SW480 (cell line): Measurements from ENCODE around the gene TMEM138.
A peak's percentile ranks its signal among the peaks of the same experiment; 100 is the strongest.

Experiments
- DNase-seq: peaks from one replicate; pipeline ENCODE4 v3.0.0-alpha.2; 2016; ENCODE audit warnings: low spot score

TMEM138 gene

GRCh38 chr11:61342207-61342803 is 19.9 kb upstream of the TMEM138 start:
- DNase-seq = no peak

- DNase-seq = no peak
These were observed 18.1 kb upstream of the TMEM138 start for GRCh38 chr11:61343792-61344745.

DNA sequence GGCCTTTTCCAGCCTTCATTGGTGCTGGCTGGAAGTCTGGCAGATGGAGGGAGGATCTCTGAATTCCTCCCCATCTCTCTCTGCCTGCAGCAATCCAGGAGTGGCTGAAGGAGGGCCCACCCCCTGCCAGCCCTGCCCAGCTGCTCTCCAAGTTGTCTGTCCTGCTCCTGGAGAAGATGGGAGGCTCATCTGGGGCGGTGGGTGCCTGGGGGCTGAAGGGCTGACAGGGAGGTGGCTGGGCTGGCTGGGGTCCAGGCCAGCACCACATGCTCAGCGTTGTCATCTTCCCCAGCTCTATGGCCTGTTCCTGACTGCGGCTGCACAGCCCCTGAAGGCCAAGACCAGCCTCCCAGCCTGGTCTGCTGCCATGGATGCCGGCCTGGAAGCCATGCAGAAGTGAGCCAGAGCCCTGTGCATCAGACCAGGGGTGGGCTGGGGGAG is 17.0 kb upstream of the TMEM138 start:
- DNase-seq = no peak

GRCh38 chr11:61345954-61346843 is 16.0 kb upstream of the TMEM138 start:
- no peak for DNase-seq

DNA sequence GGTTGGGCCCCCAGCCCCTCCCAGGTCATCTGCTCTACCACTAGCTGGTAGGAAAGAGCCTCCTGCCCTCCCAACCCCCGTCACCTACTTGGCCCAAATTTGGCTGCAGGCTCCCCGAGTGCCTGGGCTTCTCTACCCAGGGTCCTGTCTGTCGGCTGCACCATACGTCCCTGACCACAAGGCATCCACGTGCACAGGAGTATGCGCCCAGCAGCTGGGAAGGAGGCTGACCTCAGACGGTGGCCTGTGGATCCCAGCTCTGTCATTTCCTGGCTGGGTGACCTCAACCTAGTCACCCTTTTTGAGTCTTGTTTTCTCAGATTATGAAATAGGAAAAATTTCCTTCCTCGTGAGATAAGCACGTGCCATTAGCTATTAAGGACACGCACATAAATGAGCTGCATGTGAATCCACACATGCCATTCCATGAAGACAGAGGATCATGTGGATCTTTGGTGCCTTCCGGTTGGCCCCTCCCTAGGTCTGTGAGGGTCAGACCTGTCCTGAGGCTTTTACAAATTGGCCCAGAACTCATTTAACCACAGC is 14.2 kb upstream of the TMEM138 start:
- no peak for DNase-seq

DNA sequence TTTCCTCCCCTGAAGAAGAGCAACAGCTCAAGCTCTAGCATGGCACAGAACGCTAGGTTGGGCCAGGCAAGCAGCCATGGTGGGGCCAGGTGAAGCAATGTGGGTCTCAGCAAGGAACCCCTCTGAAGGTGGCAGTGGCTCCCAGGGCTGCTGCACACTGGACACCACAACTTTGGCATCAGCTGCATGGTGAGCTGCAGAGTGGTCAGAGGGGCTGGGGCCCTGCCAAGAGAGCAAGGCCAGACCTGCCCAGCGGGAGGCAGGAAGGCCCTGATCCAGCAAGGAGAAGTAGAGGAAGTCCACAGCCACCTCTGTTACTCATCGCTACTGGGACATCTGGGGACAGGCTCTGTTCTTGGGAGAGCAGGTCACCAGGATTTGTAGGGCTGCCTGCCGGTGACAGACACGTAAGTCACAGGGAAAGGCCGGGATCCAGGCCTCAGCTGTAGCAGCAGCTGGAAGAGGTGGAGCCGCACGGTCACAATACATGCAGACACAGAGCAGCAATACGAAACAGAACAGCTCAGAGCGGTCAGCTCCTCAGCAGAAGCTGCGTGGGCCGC is 12.9 kb upstream of the TMEM138 start:
- no peak for DNase-seq

GRCh38 chr11:61349916-61350315 is 12.3 kb upstream of the TMEM138 start:
- DNase-seq = no peak

DNA sequence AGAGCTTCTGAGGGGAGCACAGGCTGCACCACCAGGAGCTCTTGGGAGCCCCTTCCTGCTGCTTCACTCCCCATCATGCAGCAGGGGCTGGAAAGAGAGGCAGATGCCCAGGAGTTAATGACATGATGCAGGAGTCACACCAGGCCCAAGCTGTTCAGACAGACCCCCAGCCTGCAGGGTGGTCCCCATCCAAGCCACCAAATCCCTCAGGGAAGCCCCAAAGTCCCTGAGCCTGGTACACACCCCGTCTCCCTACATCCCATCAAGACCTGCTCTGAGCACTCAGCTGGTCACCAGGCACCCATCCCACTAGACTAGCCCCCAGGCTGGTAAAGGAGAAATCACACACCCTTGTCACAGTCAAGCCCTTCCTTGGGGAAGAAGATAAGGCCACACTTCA is 11.8 kb upstream of the TMEM138 start:
- no peak for DNase-seq

- DNase-seq = no peak
These were observed 11.4 kb upstream of the TMEM138 start for GRCh38 chr11:61350803-61351202.

GRCh38 chr11:61352038-61352437 is 10.1 kb upstream of the TMEM138 start:
- no peak for DNase-seq

- DNase-seq = no peak
These were observed 8.8 kb upstream of the TMEM138 start for GRCh38 chr11:61353131-61354067.

- DNase-seq = no peak
These were observed 8.0 kb upstream of the TMEM138 start for GRCh38 chr11:61354208-61354607.

GRCh38 chr11:61356706-61357105 is 5.5 kb upstream of the TMEM138 start:
- no peak for DNase-seq

DNA sequence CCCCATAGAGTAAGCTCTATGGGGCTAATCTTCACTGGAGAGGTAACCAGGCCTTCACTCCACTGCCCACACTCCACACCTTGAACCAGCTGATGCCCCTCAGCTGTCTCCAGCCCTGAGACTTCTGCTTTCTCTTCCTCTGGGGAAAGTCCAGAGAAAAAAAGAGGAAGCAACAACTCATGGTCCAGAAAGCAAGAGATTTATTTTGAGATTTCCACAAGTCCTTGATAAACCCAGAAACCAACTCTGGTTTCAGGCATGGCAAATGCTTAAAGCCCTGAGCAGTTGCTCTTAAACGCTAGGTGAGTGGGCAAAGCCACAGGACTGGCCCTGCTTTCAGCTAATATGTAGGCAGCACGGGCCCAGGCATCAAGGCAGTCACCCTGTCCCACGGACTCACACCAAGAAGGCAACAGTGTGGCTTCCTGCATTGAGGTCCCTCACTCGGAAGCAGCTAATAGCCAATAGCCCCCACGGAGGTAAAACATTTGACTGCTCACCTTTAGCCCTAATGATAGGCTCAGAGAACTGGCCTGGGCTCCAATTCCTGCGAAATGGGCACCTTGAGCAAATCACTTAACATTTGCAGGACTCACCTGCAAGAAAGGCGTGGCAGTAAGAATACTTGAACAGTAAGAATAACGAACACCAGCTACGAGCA is 4.8 kb upstream of the TMEM138 start:
- no peak for DNase-seq

DNA sequence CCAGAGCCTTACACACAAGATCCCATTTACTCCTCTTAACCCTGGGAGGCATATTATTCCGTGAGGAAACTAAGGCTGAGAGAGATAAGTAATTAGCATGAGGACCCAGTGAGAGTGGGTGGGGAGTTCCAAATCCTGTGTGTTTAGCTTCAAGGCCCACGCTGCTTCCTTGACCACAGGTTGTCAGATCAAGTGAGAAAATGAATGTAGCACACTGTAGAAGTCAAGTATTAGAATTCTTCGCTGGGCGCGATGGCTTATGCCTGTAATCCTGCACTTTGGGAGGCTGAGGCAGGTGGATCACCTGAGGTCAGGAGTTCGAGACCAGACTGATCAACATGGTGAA is 4.3 kb upstream of the TMEM138 start:
- DNase-seq = no peak

GRCh38 chr11:61358566-61358965 is 3.6 kb upstream of the TMEM138 start:
- no peak for DNase-seq

DNA sequence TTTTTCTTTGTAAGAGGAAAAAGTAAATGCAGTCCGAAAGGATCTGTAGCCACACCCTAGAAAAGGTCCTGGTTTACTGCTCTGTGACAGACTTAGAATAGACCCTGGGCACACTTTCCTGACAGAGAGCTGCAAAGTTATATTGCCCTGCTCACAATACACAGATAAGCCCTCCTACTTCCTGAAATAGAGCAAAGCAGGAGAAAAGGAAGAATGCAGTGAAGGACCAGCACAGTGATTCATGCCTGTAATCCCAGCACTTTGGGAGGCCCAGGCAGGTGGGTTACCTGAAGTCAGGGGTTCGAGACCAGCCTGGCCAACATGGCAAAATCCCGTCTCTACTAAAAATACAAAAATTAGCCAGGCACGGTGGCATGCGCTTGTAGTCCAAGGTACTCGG is 2.7 kb upstream of the TMEM138 start:
- DNase-seq = no peak

- DNase-seq = no peak
These were observed 885 bp upstream of the TMEM138 start for GRCh38 chr11:61361237-61361740.

GRCh38 chr11:61362542-61362875 is 335 bp downstream of the TMEM138 start:
- peak; percentile 62 for DNase-seq

DNA sequence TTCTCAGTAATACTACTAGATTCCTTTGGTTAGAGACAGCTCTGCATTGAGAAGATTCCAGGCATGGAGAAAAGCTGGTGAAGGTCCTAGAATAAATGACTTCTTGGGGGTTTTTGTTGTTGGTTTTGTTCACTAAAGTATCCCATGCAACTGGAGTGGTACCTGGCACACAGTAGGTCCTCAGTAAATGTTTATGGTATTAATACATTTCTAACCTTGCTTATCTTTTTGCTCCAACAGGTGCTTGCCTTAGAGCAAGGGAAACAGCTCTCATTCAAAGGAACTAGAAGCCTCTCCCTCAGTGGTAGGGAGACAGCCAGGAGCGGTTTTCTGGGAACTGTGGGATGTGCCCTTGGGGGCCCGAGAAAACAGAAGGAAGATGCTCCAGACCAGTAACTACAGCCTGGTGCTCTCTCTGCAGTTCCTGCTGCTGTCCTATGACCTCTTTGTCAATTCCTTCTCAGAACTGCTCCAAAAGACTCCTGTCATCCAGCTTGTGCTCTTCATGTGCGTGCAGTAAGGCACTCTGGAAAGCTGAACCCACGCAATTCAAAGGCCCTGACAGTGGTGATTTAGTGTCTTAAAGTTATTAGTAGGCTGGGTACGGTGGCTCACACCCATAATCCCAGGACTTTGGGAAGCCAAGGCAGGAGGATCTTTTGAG is 2.0 kb downstream of the TMEM138 start:
- DNase-seq = no peak
